Fibroblast of pulmonary artery (primary cell): ENCODE data around the gene TRPV6.

Experiments used
- DNase-seq: peaks from one replicate; pipeline ENCODE4 v3.0.0-alpha.2; 2010; ENCODE audit warnings: low read depth
- H3K4me3 ChIP-seq: replicated peaks from 2 replicates; pipeline ENCODE4 v1.5.1; 2011; ENCODE audit warnings: low read depth, mild to moderate bottlenecking, control low read depth, low read length, moderate library complexity
- TF ChIP-seq, protein P1 (sequence below): IDR thresholded peaks from 2 replicates; pipeline ENCODE4 v1.5.1; 2011; ENCODE audit warnings: mild to moderate bottlenecking, control low read depth, low read length, inconsistent platforms; ENCODE audit errors: missing control alignments

TRPV6 gene

DNA sequence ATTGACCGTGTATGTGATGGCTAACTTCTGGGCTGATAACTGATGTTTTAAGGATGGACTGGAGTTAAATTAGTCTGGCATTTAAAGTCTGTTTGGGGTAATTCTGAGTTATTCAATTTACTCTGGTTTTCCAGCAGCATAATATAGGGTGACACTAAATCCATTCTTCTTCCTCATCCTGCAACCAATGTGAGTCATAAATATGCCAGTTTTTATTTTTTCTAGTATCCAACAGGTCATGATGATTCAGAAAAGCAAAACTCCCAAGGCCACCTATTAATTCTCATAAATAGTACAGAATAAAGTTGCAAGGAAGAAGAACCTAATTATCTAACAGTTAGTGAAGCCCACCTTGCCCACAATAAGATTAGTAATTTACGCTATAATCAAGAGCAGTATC is 38.2 kb downstream of the TRPV6 start:
- TF ChIP-seq, protein P1, sequence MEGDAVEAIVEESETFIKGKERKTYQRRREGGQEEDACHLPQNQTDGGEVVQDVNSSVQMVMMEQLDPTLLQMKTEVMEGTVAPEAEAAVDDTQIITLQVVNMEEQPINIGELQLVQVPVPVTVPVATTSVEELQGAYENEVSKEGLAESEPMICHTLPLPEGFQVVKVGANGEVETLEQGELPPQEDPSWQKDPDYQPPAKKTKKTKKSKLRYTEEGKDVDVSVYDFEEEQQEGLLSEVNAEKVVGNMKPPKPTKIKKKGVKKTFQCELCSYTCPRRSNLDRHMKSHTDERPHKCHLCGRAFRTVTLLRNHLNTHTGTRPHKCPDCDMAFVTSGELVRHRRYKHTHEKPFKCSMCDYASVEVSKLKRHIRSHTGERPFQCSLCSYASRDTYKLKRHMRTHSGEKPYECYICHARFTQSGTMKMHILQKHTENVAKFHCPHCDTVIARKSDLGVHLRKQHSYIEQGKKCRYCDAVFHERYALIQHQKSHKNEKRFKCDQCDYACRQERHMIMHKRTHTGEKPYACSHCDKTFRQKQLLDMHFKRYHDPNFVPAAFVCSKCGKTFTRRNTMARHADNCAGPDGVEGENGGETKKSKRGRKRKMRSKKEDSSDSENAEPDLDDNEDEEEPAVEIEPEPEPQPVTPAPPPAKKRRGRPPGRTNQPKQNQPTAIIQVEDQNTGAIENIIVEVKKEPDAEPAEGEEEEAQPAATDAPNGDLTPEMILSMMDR: no peak
- no peak overlapping the region for H3K4me3 ChIP-seq
- DNase-seq: no peak

GRCh38 chr7:142842251-142842766 is 43.2 kb downstream of the TRPV6 start:
- DNase-seq: no peak
- H3K4me3 ChIP-seq: no peak overlapping the region
- TF ChIP-seq, protein P1: no peak

DNA sequence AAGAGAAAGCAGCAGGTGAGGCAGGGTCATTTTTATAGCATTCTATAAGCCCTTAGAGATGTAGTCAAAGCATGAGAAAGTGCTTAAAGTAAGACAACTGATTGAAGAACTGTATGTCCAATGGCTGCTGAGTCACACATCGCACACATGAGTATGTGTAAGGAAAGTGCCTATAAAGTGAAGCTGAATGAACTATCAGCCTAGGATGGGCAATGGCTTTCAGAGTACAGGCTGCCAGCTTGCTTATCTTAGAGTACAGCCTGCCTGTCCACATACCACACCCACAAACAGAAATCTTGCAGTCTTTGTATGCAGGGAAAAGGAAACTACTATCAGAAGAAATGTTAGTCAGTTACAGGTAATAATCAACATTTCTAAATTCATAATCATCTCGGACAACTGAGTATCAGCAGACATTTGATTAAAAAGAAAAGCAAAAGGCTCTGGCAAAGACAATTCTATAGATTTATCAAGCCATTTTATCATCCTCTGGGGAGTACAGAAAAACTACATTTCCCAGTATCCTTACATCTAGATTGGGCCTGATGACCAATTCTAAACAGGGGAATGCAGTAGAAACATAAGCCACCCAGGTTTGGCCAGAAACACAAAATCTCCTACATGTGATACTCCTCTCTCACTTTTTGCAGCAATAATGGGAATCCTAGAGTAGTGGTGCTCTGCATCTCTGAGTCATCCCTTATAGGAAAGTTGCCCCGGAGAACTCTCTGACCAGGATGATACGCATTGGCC is 46.9 kb downstream of the TRPV6 start:
- TF ChIP-seq, protein P1: no peak
- no peak for DNase-seq
- no peak overlapping the region for H3K4me3 ChIP-seq

GRCh38 chr7:142836426-142836825 is 49.1 kb downstream of the TRPV6 start:
- TF ChIP-seq, protein P1: no peak
- H3K4me3 ChIP-seq: no peak overlapping the region
- no peak for DNase-seq

- TF ChIP-seq, protein P1: no peak
- DNase-seq: no peak
- H3K4me3 ChIP-seq: no peak overlapping the region
Measured at GRCh38 chr7:142835487-142835886, 50.1 kb downstream of the TRPV6 start.

DNA sequence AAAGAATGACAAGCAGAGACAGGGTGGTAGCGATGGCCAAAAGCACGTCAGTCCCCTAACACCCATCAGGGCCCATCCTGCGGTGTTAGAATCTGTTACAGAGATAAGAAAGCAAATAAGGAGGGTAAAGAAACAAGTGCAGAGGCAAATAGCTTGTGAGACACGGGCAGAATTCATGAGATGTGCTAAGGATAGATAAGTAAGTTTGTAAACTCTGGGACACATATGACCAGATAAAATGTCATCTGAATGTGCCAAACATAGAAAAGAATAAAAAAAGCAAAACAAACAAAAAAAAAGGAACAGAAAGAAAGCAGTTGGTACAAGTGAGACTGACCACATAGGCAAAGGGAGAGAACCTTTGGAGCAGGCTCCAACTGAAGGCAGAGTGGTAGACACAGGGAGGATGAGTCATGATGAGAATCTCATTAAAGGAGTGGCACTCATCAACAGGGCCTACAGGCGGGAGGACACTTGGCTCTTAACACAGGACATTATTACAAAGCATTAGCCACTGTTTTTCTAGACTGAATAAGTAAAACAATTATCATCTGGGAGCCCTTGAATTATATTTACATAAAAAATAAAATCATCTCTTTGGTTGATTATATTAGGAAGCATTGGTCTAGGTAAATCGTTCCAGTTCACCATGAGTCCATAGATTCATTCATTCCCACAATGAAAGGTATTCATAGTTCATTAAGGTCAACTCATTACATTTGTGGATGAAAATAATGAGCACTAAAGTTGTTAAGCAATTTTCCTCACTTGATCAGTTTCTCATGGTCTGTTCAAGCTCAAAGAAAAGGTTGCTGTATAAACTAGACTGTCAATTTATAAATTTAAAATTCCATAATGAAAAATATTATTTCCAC is 52.1 kb downstream of the TRPV6 start:
- no peak for DNase-seq
- TF ChIP-seq, protein P1: no peak
- H3K4me3 ChIP-seq: no peak overlapping the region
